GM12875 (cell line): Measurements from ENCODE around the gene VPS13D.

ENCODE experiments used
- H3K4me3 ChIP-seq: one replicate; pipeline ENCODE4 v1.5.1; 2011; ENCODE audit warnings: low read depth, low read length, control low read depth
- CTCF ChIP-seq: IDR thresholded peaks from 2 replicates; pipeline ENCODE4 v1.5.1; 2011; ENCODE audit warnings: low read depth, mild to moderate bottlenecking, control low read depth, inconsistent platforms, low read length, moderate library complexity, borderline replicate concordance; ENCODE audit not compliant: insufficient read depth

VPS13D gene

DNA sequence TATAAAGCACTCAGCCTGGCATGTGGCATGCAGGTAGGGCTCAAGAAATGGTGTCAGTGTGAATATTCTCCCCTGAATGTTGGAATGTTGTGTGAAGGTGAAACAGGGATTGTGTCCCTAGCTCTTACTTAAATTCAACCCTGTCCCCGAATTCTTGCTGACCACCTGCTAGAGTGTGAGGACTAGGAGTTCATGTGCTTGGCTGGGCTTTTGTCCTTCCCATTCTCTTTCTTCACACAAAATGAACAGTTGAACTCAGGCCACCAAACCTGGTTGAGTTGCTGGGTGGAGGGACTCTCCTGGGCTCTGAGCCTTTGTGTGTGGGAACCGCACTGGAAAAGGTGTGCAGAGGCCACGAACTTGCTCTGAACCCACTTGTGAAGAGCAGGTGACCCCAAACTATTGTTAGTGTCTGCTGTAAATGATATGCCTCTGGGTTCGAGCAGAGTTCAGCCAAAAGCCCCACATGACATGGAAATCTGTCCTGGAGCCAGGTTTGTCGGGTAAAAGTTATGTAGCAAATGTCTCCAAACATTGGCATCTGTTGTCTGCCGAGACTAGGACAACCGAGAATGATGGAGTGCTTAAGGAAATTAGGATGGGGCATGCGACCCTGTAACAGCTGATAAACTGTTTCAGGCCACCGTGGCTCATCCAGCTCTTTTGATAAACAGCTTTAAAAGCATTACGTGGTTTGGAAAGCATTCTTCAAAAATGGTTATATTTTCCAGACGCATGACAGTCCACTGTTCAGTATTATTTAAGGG, 243.9 kb downstream of the VPS13D start:
- TF ChIP-seq CTCF: no peak
- no peak overlapping the region for H3K4me3 ChIP-seq

GRCh38 chr1:12475101-12475500, 245.3 kb downstream of the VPS13D start:
- H3K4me3 ChIP-seq: no peak overlapping the region
- no peak for TF ChIP-seq CTCF

- TF ChIP-seq CTCF: no peak
- no peak overlapping the region for H3K4me3 ChIP-seq
Measured at GRCh38 chr1:12475530-12475934, 245.7 kb downstream of the VPS13D start.

- H3K4me3 ChIP-seq: no peak overlapping the region
- no peak for TF ChIP-seq CTCF
Measured at GRCh38 chr1:12475947-12476346, 246.1 kb downstream of the VPS13D start.

DNA sequence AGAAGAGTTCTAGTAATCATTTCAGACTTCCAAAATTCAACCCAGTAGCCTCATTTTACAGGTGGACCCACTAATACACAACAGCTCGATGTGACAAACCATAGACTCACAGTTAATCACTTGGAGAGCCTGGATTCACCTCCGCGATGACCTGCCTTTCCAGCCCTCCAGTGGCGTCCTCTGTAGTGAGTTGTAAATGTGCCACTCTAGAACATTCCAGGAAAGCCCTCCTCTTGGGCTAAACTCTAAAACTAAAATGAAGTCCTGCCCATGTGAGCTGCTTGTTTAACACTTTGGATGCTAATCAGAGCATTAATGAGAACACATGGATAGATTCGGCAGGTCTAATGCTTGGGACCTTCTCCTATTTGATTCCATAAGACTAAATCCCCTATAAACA, 247.5 kb downstream of the VPS13D start:
- TF ChIP-seq CTCF: no peak
- no peak overlapping the region for H3K4me3 ChIP-seq

- H3K4me3 ChIP-seq: no peak overlapping the region
- no peak for TF ChIP-seq CTCF
Measured at GRCh38 chr1:12477936-12478611, 248.2 kb downstream of the VPS13D start.

DNA sequence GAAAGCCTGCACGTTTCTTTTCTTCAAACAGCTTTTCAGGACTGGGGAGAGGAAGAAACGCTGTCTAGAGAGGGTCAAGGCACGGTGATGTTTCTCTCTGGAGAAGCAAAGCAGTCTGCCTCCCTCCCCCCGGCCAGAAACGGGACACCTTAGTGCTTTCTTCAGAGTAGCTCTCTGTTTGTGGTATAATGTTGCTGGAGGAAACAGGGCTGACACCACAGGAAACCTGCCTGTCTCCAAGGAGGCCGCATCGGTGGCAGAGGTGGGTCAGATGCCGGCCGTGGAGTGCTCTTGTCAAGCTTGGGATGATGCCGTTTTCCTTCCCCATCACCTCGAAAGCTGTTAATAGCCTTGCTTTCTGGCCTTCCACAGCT, 248.8 kb downstream of the VPS13D start:
- no peak overlapping the region for H3K4me3 ChIP-seq
- no peak for TF ChIP-seq CTCF
